Trophoblast cell (in vitro differentiated cells and primary cell): Measurements from ENCODE around the gene UGT2B10.
A peak's percentile ranks its signal among the peaks of the same experiment; 100 is the strongest.

Experiments used
- DNase-seq, 2 donors: peaks; one replicate each; pipeline ENCODE4 v3.0.0-alpha.2; 2016
- H2AFZ ChIP-seq: 2 replicates; pipeline ENCODE4 v1.6.1; 2013; ENCODE audit warnings: low read length, moderate library complexity, mild to moderate bottlenecking; ENCODE audit not compliant: insufficient read depth, poor library complexity
- H2AK5ac ChIP-seq: 2 replicates; pipeline ENCODE4 v1.6.1; 2013; ENCODE audit warnings: mild to moderate bottlenecking, low read length
- H2BK120ac ChIP-seq: 2 replicates; pipeline ENCODE4 v1.6.1; 2013; ENCODE audit warnings: low read length, mild to moderate bottlenecking, moderate library complexity; ENCODE audit not compliant: insufficient read depth, poor library complexity
- H2BK12ac ChIP-seq: 2 replicates; pipeline ENCODE4 v1.6.1; 2013; ENCODE audit warnings: mild to moderate bottlenecking, low read length, moderate library complexity
- H2BK5ac ChIP-seq: 2 replicates; pipeline ENCODE4 v1.6.1; 2013; ENCODE audit warnings: low read length, low read depth, moderate library complexity, mild to moderate bottlenecking; ENCODE audit not compliant: poor library complexity
- H3K14ac ChIP-seq: 2 replicates; pipeline ENCODE4 v1.6.1; 2013; ENCODE audit warnings: mild to moderate bottlenecking, low read length
- H3K18ac ChIP-seq: 2 replicates; pipeline ENCODE4 v1.6.1; 2013; ENCODE audit warnings: mild to moderate bottlenecking, low read length
- H3K23ac ChIP-seq: 2 replicates; pipeline ENCODE4 v1.6.1; 2013; ENCODE audit warnings: low read length
- H3K27ac ChIP-seq: 2 replicates; pipeline ENCODE4 v1.5.1; 2013; ENCODE audit warnings: low read depth, mild to moderate bottlenecking, inconsistent platforms, low read length, moderate library complexity
- H3K27me3 ChIP-seq: 2 replicates; pipeline ENCODE4 v1.6.1; 2013; ENCODE audit warnings: inconsistent platforms, mild to moderate bottlenecking, low read length, moderate library complexity; ENCODE audit not compliant: insufficient read depth
- H3K36me3 ChIP-seq, 2 experiments: 1 replicate in 1 of 2; 2 replicates in 1 of 2; pipeline ENCODE4 v1.6.1; 2013; ENCODE audit warnings: low read length in 2 of 2, mild to moderate bottlenecking in 2 of 2, moderate library complexity in 1 of 2; ENCODE audit not compliant: insufficient read depth in 2 of 2, control insufficient read depth in 1 of 2
- H3K4ac ChIP-seq: 2 replicates; pipeline ENCODE4 v1.6.1; 2013; ENCODE audit warnings: low read depth, mild to moderate bottlenecking, low read length, moderate library complexity
- H3K4me1 ChIP-seq, 2 experiments: 1 replicate in 1 of 2; 2 replicates in 1 of 2; pipeline ENCODE4 v1.6.1; 2013; ENCODE audit warnings: low read length in 2 of 2, mild to moderate bottlenecking in 2 of 2, moderate library complexity in 1 of 2; ENCODE audit not compliant: insufficient read depth in 2 of 2, control insufficient read depth in 1 of 2
- H3K4me2 ChIP-seq: 2 replicates; pipeline ENCODE4 v1.6.1; 2013; ENCODE audit warnings: inconsistent platforms, mild to moderate bottlenecking, low read length, moderate library complexity
- H3K4me3 ChIP-seq: 2 replicates; pipeline ENCODE4 v1.5.1; 2013; ENCODE audit warnings: mild to moderate bottlenecking, low read depth, low read length, inconsistent platforms
- H3K79me1 ChIP-seq: one replicate; pipeline ENCODE4 v1.6.1; 2013; ENCODE audit warnings: low read length
- H3K79me2 ChIP-seq: 2 replicates; pipeline ENCODE4 v1.6.1; 2013; ENCODE audit warnings: low read length, mild to moderate bottlenecking; ENCODE audit not compliant: control insufficient read depth, insufficient read depth, poor library complexity
- H3K9ac ChIP-seq: 2 replicates; pipeline ENCODE4 v1.6.1; 2013; ENCODE audit warnings: mild to moderate bottlenecking, low read length
- H3K9me3 ChIP-seq: 2 replicates; pipeline ENCODE4 v1.6.1; 2013; ENCODE audit warnings: low read depth, mild to moderate bottlenecking, control low read depth, inconsistent platforms, low read length; ENCODE audit not compliant: insufficient read depth
- H4K12ac ChIP-seq: 2 replicates; pipeline ENCODE4 v1.6.1; 2013; ENCODE audit warnings: low read depth, mild to moderate bottlenecking, low read length, moderate library complexity
- H4K8ac ChIP-seq: 2 replicates; pipeline ENCODE4 v1.6.1; 2013; ENCODE audit warnings: low read depth, mild to moderate bottlenecking, low read length, moderate library complexity
- H4K91ac ChIP-seq: one replicate; pipeline ENCODE4 v1.6.1; 2013; ENCODE audit warnings: low read depth, mild to moderate bottlenecking, low read length, moderate library complexity
- WGBS: extraction: QIAGEN DNeasy Blood & Tissue Kit; methylation state at CpG from one replicate; pipeline ENCODE4 v1.1.7; 2013; ENCODE audit warnings: missing lambda C conversion rate; ENCODE audit not compliant: insufficient read length, insufficient coverage; ENCODE audit errors: extremely low coverage; 5-methylcytosine and 5-hydroxymethylcytosine counted together

Gene UGT2B10

GRCh38 chr4:68861057-68861456 is 45.3 kb downstream of the UGT2B10 start:
- H3K79me2 ChIP-seq = no peaks in the 10 kb centered on the region
- no peak overlapping the region for H2BK120ac ChIP-seq
- DNase-seq = no peak
- no peak overlapping the region for H3K9ac ChIP-seq
- peaks cover 0 to 3% of the 10 kb centered on the region in 2 experiments for H3K4me1 ChIP-seq
- no peak overlapping the region for H4K91ac ChIP-seq
- H2BK5ac ChIP-seq = no peak overlapping the region
- H3K23ac ChIP-seq = no peak overlapping the region
- H3K4me2 ChIP-seq = no peak overlapping the region
- no peaks in the 10 kb centered on the region for H3K27me3 ChIP-seq
- no peak overlapping the region for H3K18ac ChIP-seq
- no peaks in the 10 kb centered on the region for H3K36me3 ChIP-seq
- H4K12ac ChIP-seq = no peak overlapping the region
- H4K8ac ChIP-seq = no peak overlapping the region
- H3K9me3 ChIP-seq = peaks cover 6% of the 10 kb centered on the region
- H3K27ac ChIP-seq = no peak overlapping the region
- no peak overlapping the region for H2AK5ac ChIP-seq
- H2AFZ ChIP-seq = no peak overlapping the region
- H3K79me1 ChIP-seq = no peaks in the 10 kb centered on the region
- H2BK12ac ChIP-seq = no peak overlapping the region
- no peak overlapping the region for H3K4ac ChIP-seq
- H3K4me3 ChIP-seq = no peak overlapping the region
- H3K14ac ChIP-seq = no peak overlapping the region

DNA sequence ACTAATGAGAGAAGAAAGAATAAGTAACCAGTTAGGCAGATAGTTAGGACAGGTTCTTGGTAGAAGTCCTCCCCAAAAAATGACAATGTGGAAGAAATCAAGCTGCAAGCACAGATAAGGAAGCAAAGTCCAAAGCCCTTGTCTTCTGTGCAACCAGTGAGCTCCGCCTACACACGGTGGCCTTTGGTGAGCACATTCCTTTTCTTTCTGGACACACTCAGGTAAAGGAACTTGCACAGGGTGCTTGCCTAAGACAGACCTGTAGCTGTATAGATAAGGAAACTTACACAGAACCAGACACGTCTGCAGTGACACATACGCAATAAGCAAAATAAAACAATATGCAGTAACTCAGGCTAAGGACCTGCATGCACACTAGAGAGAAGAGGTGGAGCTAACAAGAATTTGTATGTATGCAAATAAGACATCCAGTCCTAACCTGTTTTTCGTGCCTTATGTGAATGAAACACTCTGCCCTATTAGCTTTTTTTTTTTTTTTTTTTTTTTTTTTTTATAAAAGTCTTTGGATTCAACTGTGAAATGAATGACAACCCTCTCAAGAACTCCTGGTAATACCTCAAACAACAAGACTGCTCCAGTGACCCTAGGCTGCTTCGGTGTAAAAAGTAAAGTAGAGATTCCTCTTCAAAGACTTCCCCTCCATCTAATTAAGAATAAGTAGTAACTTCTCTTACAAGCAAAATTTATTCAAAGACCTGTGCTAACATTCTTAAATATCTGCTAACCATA is 48.8 kb downstream of the UGT2B10 start:
- Histone ChIP-seq H2BK5ac (no peak overlapping the region), H4K8ac (no peak overlapping the region), H3K9me3 (peaks cover 2% of the 10 kb centered on the region), H3K79me1 (no peaks in the 10 kb centered on the region), H3K4ac (no peak overlapping the region), H3K4me3 (no peak overlapping the region), H3K4me2 (no peak overlapping the region), H2AFZ (no peak overlapping the region), H3K14ac (no peak overlapping the region), H2AK5ac (no peak overlapping the region), H2BK12ac (no peak overlapping the region), H4K91ac (no peak overlapping the region), H3K27me3 (no peaks in the 10 kb centered on the region), H3K79me2 (no peaks in the 10 kb centered on the region), H3K4me1 (peaks cover 0 to 3% of the 10 kb centered on the region in 2 experiments), H3K23ac (no peak overlapping the region), H3K18ac (no peak overlapping the region), H3K27ac (no peak overlapping the region), H3K9ac (no peak overlapping the region), H3K36me3 (no peaks in the 10 kb centered on the region), H4K12ac (no peak overlapping the region), H2BK120ac (no peak overlapping the region)
- no CpG with 5 or more reads among the region's 6 CpGs for whole genome bisulfite sequencing
- DNase-seq = peak in 1 of 2 donors; percentile 7

GRCh38 chr4:68865188-68865638 is 49.4 kb downstream of the UGT2B10 start:
- no CpG with 5 or more reads among the region's 4 CpGs for WGBS
- Histone ChIP-seq H3K79me1 (no peaks in the 10 kb centered on the region), H4K12ac (no peak overlapping the region)

GRCh38 chr4:68865760-68866159 is 50.0 kb downstream of the UGT2B10 start:
- no CpG with 5 or more reads among the region's 5 CpGs for WGBS
- no peak overlapping the region for H3K18ac ChIP-seq

More at GRCh38 chr4:68865188-68865638, 49.4 kb downstream of the UGT2B10 start:
- H3K4me1 ChIP-seq = peaks cover 0 to 3% of the 10 kb centered on the region in 2 experiments
- no peak overlapping the region for H3K4me2 ChIP-seq
- no peak overlapping the region for H3K9ac ChIP-seq
- no peak overlapping the region for H4K91ac ChIP-seq
- H3K14ac ChIP-seq = no peak overlapping the region
- H3K18ac ChIP-seq = no peak overlapping the region
- no peaks in the 10 kb centered on the region for H3K36me3 ChIP-seq
- H3K23ac ChIP-seq = no peak overlapping the region
- no peak overlapping the region for H2AFZ ChIP-seq
- no peak overlapping the region for H3K27ac ChIP-seq
- no peaks in the 10 kb centered on the region for H3K27me3 ChIP-seq
- H3K79me2 ChIP-seq = no peaks in the 10 kb centered on the region
- peaks cover 2% of the 10 kb centered on the region for H3K9me3 ChIP-seq
- H3K4me3 ChIP-seq = no peak overlapping the region
- H3K4ac ChIP-seq = no peak overlapping the region
- no peak overlapping the region for H2AK5ac ChIP-seq
- H4K8ac ChIP-seq = no peak overlapping the region
- no peak overlapping the region for H2BK12ac ChIP-seq
- no peak overlapping the region for H2BK120ac ChIP-seq
- H2BK5ac ChIP-seq = no peak overlapping the region
- no peak for DNase-seq

More at GRCh38 chr4:68865760-68866159, 50.0 kb downstream of the UGT2B10 start:
- Histone ChIP-seq H3K4ac (no peak overlapping the region), H2AFZ (no peak overlapping the region), H3K9ac (no peak overlapping the region), H3K4me1 (peaks cover 0 to 3% of the 10 kb centered on the region in 2 experiments), H3K9me3 (peaks cover 2% of the 10 kb centered on the region), H2BK5ac (no peak overlapping the region), H4K8ac (no peak overlapping the region), H3K79me2 (no peaks in the 10 kb centered on the region), H3K27me3 (no peaks in the 10 kb centered on the region), H4K91ac (no peak overlapping the region), H3K4me3 (no peak overlapping the region), H4K12ac (no peak overlapping the region), H3K23ac (no peak overlapping the region), H3K36me3 (no peaks in the 10 kb centered on the region), H3K79me1 (no peaks in the 10 kb centered on the region), H2BK12ac (no peak overlapping the region), H3K27ac (no peak overlapping the region), H3K4me2 (no peak overlapping the region), H2AK5ac (no peak overlapping the region), H2BK120ac (no peak overlapping the region), H3K14ac (no peak overlapping the region)
- DNase-seq = no peak
